Hepatocyte (in vitro differentiated cells): ENCODE measurements around the gene NSF. TPM values are rescaled to one million over a fixed set of nuclear protein-coding genes. Genes with fewer than 3 reads are reported as not detected.

Experiments
- DNase-seq: peaks from one replicate; pipeline ENCODE4 v3.0.0-alpha.2; 2016; ENCODE audit warnings: low spot score
- H2AFZ ChIP-seq: fragments of 200-600 bp; sonication (generic); 2 replicates; pipeline ENCODE4 v1.6.0; 2016; ENCODE audit warnings: antibody characterized with exemption, mild to moderate bottlenecking
- H3K27ac ChIP-seq: fragments of 200-600 bp; sonication (generic); 2 replicates; pipeline ENCODE4 v1.5.1; 2016; ENCODE audit warnings: mild to moderate bottlenecking
- H3K27me3 ChIP-seq: fragments of 200-600 bp; sonication (generic); 2 replicates; pipeline ENCODE4 v1.6.1; 2016
- H3K36me3 ChIP-seq: fragments of 200-600 bp; sonication (generic); replicated peaks from 2 replicates; pipeline ENCODE4 v1.5.1; 2016; ENCODE audit warnings: low read depth; ENCODE audit not compliant: insufficient read depth
- H3K4me1 ChIP-seq: fragments of 200-600 bp; sonication (generic); 2 replicates; pipeline ENCODE4 v1.5.1; 2016; ENCODE audit warnings: mild to moderate bottlenecking, moderate library complexity; ENCODE audit not compliant: insufficient read depth
- H3K4me2 ChIP-seq: fragments of 200-600 bp; sonication (generic); 2 replicates; pipeline ENCODE4 v1.6.0; 2016
- H3K4me3 ChIP-seq: fragments of 200-600 bp; sonication (generic); 2 replicates; pipeline ENCODE4 v1.5.1; 2016; ENCODE audit warnings: mild to moderate bottlenecking
- H3K79me2 ChIP-seq: fragments of 200-600 bp; sonication (generic); 2 replicates; pipeline ENCODE4 v1.6.0; 2017; ENCODE audit warnings: mild to moderate bottlenecking
- H3K9me2 ChIP-seq: fragments of 200-600 bp; sonication (generic); replicated peaks from 2 replicates; pipeline ENCODE4 v1.6.0; 2017; ENCODE audit warnings: mild to moderate bottlenecking; ENCODE audit not compliant: insufficient read depth
- H3K9me3 ChIP-seq: fragments of 200-600 bp; sonication (generic); 2 replicates; pipeline ENCODE4 v1.5.1; 2016; ENCODE audit warnings: low read depth, mild to moderate bottlenecking
- H4K20me1 ChIP-seq: fragments of 200-600 bp; sonication (generic); 2 replicates; pipeline ENCODE4 v1.6.0; 2016; ENCODE audit warnings: mild to moderate bottlenecking; ENCODE audit not compliant: insufficient read depth, poor library complexity, severe bottlenecking
- CTCF ChIP-seq: fragments of 200-600 bp; sonication (generic); IDR thresholded peaks from 2 replicates; pipeline ENCODE4 v1.5.1; 2016; ENCODE audit warnings: antibody characterized with exemption, mild to moderate bottlenecking; ENCODE audit not compliant: poor library complexity
- EZH2 ChIP-seq: fragments of 200-600 bp; sonication (generic); IDR thresholded peaks from 2 replicates; pipeline ENCODE4 v1.6.1; 2016; ENCODE audit warnings: antibody characterized with exemption, mild to moderate bottlenecking, borderline replicate concordance
- EZH2phosphoT487 ChIP-seq: fragments of 200-600 bp; sonication (generic); IDR thresholded peaks from one replicate; pipeline ENCODE4 v1.6.1; 2018; ENCODE audit warnings: antibody characterized with exemption, mild to moderate bottlenecking, low read depth, moderate library complexity; ENCODE audit not compliant: unreplicated experiment, severe bottlenecking
- WGBS: methylation state at CpG from one replicate; pipeline ENCODE4 v1.1.6; 2016; ENCODE audit warnings: low lambda C conversion rate; ENCODE audit errors: missing lambda C conversion rate; 5-methylcytosine and 5-hydroxymethylcytosine counted together
- polyA plus RNA-seq: library from polyadenylated mRNA; unstranded; fragments of >200 nt; fragmentation: Nextera tagmentation; extraction: Ambion mirVana; gene quantifications from 2 replicates; pipeline ENCODE4 v1.2.1, GENCODE V29; 2016
- total RNA-seq: library from RNA; depleted of rRNA; stranded (reverse); fragments of >200 nt; gene quantifications from 2 replicates; pipeline ENCODE4 v1.2.3, GENCODE V29; 2014

Gene NSF
- total and polyA plus RNA-seq, 2 experiments from 2014 or later = 22.6 to 35.1 TPM

- Histone ChIP-seq H3K4me1 (peaks cover 13% of the 10 kb centered on the region), H3K4me2 (no peak overlapping the region), H3K79me2 (no peaks in the 10 kb centered on the region), H3K4me3 (no peak overlapping the region), H3K9me3 (no peaks in the 10 kb centered on the region), H3K36me3 (no peaks in the 10 kb centered on the region), H3K27me3 (no peaks in the 10 kb centered on the region), H4K20me1 (no peaks in the 10 kb centered on the region), H3K9me2 (no peaks in the 10 kb centered on the region), H2AFZ (no peak overlapping the region), H3K27ac (no peak overlapping the region)
- TF ChIP-seq EZH2 (no peak), CTCF (no peak), EZH2phosphoT487 (no peak)
- no peak for DNase-seq
- WGBS = 90% methylated on average over 14 of the region's 15 CpGs
Observed at GRCh38 chr17:46773676-46774075, 183.2 kb downstream of the NSF start.

- Histone ChIP-seq H3K36me3 (no peaks in the 10 kb centered on the region), H3K27me3 (no peaks in the 10 kb centered on the region), H3K4me2 (no peak overlapping the region), H3K9me3 (no peaks in the 10 kb centered on the region), H3K4me1 (peaks cover 13% of the 10 kb centered on the region), H3K9me2 (no peaks in the 10 kb centered on the region), H4K20me1 (no peaks in the 10 kb centered on the region), H3K27ac (no peak overlapping the region), H3K4me3 (no peak overlapping the region), H3K79me2 (no peaks in the 10 kb centered on the region), H2AFZ (no peak overlapping the region)
- no peak for DNase-seq
- TF ChIP-seq EZH2 (no peak), EZH2phosphoT487 (no peak), CTCF (no peak)
- 94% methylated on average over 9 of the region's 10 CpGs for WGBS
Observed at GRCh38 chr17:46774108-46774737, 183.8 kb downstream of the NSF start.

DNA sequence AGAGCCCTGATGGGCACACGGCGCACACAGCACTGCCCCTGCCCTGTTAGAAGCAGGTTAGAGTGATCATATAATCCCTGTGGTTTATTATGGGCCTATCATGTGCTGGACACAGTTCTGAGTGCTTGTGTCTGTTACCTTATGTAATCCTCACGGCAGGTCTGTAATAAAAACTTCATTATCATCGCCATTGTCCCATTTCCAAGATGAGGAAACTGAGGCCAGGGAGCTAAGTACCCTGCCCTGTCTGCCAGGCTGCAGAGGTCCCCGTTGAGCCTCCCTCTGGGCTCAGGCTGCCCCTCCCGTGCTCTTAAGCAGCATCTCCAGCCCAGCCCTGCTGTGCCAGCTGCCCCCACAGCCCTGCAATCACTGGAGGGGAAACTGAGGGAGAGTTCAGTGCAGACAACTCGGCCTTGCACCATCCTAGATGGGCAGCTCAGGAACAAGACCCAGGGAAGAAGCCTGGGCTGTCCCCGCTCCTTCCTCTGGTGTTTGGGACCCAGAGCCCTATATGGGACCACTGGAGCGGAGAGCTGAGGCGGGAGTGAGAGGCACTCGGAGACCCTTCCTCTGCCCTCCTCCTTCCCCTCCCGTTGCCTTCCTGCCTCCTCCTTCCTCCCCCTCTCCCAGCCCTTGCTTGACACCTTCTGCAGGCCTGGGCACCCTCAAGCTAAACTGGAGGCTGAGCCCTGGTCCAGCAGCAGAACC lies 186.0 kb downstream of the NSF start:
- Histone ChIP-seq H3K4me1 (peaks cover 6% of the 10 kb centered on the region), H3K9me2 (no peaks in the 10 kb centered on the region), H3K27ac (no peak overlapping the region), H2AFZ (no peak overlapping the region), H3K36me3 (no peaks in the 10 kb centered on the region), H3K27me3 (no peaks in the 10 kb centered on the region), H3K4me3 (no peak overlapping the region), H3K4me2 (no peak overlapping the region), H3K9me3 (no peaks in the 10 kb centered on the region), H3K79me2 (no peaks in the 10 kb centered on the region), H4K20me1 (no peaks in the 10 kb centered on the region)
- no peak for DNase-seq
- TF ChIP-seq CTCF = no peak
- TF ChIP-seq EZH2 = no peak
- no peak for TF ChIP-seq EZH2phosphoT487
- WGBS = 92% methylated on average over 10 of the region's 12 CpGs
